Renal cortical epithelial cell (primary cell): Measurements from ENCODE around the gene SLC2A9. TPM values are rescaled to one million over a fixed set of nuclear protein-coding genes. Genes with fewer than 3 reads are reported as not detected.
"Not testable (repeated sequence)": the region's sequence is repeated elsewhere in the genome, so short reads cannot be mapped to it uniquely, and the experiment has no call there.

Experiments
- DNase-seq: peaks from one replicate; pipeline ENCODE4 v3.0.0-alpha.2; 2011; ENCODE audit warnings: low read depth
- total RNA-seq: library from RNA; depleted of rRNA; stranded (reverse); fragments of >200 nt; gene quantifications from 2 replicates; pipeline ENCODE4 v1.2.3, GENCODE V29; 2014

Gene SLC2A9
- total RNA-seq, 1 donor from 2014 or later = 37.8 TPM

- DNase-seq = peak; percentile 25
Observed at GRCh38 chr4:9997886-9998285, 23.4 kb downstream of the SLC2A9 start.

GRCh38 chr4:9996319-9997110 is 24.8 kb downstream of the SLC2A9 start:
- peak; percentile 47 for DNase-seq

GRCh38 chr4:9994246-9994847 is 26.9 kb downstream of the SLC2A9 start:
- no peak for DNase-seq

- no peak for DNase-seq
Observed at GRCh38 chr4:9989918-9990635, 31.2 kb downstream of the SLC2A9 start.

DNA sequence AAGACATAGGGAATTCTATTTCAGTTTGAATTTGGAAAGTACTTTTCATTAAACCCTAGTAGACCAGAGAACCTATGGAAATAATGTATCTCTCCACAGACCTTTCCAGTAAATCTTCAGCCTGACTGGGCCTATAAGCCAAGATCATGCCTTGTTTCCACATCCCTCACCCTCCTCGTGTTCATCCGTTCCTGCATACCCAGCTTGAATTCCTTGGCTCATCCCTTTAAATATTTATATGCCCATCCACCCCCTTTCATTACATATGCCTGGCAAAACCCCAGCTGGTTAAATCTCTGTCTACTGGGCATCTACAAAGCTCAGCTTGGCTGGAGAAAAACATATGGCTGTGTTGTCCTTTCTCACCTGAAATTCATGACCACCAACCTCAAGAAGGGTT is 32.4 kb downstream of the SLC2A9 start:
- DNase-seq = no peak

GRCh38 chr4:9988363-9988749 is 32.9 kb downstream of the SLC2A9 start:
- DNase-seq = no peak

DNA sequence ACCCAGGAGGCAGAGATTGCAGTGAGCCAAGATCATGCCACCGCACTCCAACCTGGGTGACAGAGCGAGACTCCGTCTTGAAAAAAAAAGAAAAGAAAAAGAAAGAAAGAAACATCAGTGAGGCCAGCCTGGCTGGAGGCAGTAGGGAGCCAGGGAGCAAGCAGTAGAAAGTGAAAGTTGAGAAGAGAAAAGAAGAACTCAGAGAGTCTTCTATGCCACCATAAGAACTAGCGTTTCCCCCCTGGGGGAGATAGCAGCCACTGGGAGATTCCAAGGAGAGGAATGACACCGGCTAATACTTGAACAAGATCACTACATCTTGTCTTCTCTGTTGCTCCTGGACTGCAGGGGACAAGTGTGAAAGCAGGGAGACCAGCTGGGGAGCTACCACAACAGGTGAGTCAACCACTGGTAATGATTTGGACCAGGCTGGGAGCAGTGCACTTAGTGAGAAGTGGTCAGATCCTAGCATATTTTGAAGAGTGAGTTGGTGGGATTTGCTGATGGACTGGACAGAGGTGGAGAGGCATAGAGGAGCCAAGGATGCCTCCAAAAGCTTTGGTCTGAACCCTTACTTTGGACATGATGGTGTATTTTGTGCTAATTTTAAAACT is 33.4 kb downstream of the SLC2A9 start:
- DNase-seq = no peak

GRCh38 chr4:9984621-9985020 is 36.7 kb downstream of the SLC2A9 start:
- no peak for DNase-seq

DNA sequence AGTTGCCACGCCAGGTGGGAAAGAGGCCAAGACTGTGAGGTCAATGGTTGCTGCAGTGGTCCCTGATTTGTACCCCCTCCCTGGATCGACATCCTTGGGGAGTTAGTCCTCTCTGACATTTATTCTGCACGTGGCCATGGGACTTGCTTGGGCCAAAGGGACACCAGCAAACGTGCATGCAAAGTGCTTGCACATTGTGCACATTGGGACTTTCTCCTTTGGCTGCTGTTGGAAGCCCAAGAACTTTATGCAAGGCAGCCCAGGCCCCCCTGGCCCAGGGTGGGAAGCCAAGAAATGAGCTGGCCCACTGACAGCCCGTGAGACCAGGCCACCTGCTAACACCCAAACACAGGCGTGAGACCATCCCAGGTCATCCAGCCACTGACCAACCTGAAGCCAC is 38.1 kb downstream of the SLC2A9 start:
- no peak for DNase-seq

DNA sequence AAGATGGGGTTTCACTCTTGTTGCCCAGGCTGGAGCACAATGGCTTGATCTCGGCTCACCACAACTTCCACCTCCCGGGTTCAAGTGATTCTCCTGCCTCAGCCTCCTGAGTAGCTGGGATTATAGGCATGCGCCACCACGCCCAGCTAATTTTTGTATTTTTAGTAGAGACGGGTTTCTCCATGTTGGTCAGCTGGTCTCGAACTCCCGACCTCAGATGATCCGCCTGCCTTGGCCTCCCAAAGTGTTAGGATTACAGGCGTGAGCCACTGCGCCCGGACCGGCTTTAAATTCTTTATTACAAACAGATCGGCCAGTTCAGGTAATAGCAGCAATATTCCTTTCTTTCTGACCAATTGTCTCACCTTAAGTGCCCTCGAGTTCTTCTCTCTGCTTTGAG is 39.4 kb downstream of the SLC2A9 start:
- not testable (repeated sequence) for DNase-seq

GRCh38 chr4:9980898-9981297 is 40.4 kb downstream of the SLC2A9 start:
- no peak for DNase-seq

- DNase-seq = peak; percentile 13
Observed at GRCh38 chr4:9979101-9979701, 42.1 kb downstream of the SLC2A9 start.

DNA sequence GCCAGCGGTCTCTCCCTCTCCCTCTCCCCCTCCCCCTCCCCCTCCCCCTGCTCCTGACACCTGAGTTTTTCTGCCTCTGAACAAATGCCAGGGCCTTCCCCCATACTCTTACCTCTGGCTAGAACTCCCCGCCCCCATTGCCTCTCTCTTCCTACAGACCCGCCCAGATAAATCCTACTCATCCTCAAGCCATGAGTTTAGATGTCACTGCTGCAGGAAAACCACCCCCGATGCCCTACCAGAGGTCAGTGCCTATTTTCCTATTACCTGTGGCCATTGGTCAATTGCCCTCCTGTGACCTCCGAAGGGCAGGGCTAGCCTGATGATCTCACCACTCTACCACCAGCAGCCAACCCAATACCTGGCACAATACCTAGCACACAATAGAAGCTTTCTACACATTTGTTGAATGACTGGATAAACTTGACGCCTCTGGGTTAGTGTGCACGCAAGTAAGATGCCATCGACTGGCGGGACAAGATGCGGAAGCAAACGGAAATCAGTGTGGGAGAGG is 43.7 kb downstream of the SLC2A9 start:
- DNase-seq = no peak

- no peak for DNase-seq
Observed at GRCh38 chr4:9976781-9977180, 44.5 kb downstream of the SLC2A9 start.

DNA sequence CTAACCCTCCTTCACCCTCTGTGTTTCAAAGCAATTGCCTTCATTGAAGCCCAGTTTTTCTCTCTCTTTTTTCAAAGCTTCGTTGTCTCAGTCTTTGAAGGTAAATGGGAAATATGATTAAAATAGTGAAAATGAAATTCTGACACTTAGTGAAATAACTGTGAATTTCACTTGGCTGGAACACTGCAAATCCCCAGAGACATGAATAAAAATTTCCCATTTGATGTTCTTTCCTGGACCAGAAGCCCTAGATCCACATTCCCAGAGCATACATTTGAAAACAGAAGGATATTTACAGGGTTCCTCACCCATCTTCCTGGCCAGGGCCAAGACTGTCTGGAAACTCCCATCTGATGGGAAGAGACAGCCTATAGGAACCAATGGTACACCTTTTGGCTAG is 45.0 kb downstream of the SLC2A9 start:
- no peak for DNase-seq

DNA sequence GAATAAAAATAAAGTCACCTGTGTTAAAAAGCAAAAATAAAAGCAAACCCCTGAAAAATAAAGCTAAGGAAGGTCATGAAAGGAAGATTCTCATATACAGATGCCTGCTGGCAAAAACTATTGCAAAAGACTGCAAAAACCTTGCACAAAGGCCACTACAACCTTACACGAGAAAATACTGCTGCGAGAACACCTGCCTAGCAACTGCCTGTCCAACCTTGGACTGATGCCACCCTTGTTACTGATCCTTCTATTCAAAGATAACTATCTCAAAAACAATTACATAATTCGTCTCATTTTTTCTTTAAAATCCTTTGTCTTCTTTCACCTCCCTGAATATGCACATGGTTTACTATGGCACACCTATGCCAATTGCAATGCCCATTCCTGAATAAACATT is 49.6 kb downstream of the SLC2A9 start:
- no peak for DNase-seq

DNA sequence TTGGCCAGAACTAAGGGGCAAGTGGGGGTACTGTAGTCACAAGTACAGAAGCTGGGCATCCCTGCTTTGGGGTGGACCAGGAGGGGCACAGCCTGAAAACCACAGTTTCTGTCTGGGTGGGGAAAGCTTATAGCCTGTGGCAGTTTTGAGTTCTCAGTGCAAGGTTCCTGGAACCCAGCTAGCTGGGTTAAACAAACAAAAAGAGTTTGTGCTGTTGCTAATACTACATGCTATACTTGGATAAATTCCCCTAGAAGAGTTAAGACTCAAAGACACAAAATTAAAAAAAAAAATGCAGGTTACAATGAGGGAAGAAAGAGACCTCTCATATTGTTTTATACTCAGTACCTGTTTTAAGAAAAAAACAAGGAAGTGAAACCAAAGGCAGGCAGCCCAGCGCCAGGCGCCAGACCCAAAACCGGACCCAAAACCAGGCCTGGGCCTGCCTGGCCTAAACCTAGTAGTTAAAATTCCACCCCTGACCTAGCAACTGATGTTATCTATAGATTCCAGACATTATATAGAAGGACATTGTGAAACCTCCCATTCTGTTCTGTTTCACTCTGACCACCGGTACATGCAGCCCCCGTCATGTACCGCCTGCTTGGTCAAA is 50.8 kb downstream of the SLC2A9 start:
- no peak for DNase-seq

- no peak for DNase-seq
Observed at GRCh38 chr4:9969526-9970398, 51.5 kb downstream of the SLC2A9 start.

- no peak for DNase-seq
Observed at GRCh38 chr4:9968472-9968871, 52.8 kb downstream of the SLC2A9 start.

GRCh38 chr4:9964879-9965278 is 56.4 kb downstream of the SLC2A9 start:
- DNase-seq = no peak
